Activated CD4-positive, CD25-positive, alpha-beta regulatory T cell treated with anti-CD3 and anti-CD28 coated beads, Interleukin-2, amount 50 U/mL, for 72 hours (primary cell): ENCODE measurements around the gene UBL3.
A peak's percentile ranks its signal among the peaks of the same experiment; 100 is the strongest.

Source experiments
- DNase-seq: peaks from one replicate; pipeline ENCODE4 v3.0.0; 2021

The UBL3 gene

GRCh38 chr13:29850213-29850898 is at the start of gene UBL3:
Gene UBL3, minus strand, starts transcription at chr13:29850617. Its CDS starts 1,079 bp downstream, at chr13:29849538.
- peak; percentile 88 for DNase-seq

- no peak for DNase-seq
Measured at GRCh38 chr13:29897102-29897501, 46.7 kb upstream of the UBL3 start.

DNA sequence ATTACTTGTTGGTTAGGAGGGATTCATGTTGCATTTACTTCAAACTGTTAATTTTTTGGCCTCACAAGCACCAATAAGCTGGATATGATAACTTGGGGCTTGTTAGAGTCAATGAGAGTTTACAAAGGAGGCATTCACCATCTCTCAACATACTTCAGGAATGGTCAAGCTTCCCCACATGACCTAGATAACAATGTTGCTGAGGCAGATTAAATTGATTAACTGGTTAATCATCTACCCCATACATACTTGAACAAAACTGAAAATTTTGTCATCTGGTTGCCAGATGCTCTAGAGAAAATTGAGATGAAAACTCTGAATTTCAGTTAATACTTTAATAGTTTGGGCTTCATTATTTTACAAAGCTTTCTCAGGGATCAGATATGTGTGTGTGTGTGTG is 43.0 kb upstream of the UBL3 start:
- DNase-seq, result no peak

DNA sequence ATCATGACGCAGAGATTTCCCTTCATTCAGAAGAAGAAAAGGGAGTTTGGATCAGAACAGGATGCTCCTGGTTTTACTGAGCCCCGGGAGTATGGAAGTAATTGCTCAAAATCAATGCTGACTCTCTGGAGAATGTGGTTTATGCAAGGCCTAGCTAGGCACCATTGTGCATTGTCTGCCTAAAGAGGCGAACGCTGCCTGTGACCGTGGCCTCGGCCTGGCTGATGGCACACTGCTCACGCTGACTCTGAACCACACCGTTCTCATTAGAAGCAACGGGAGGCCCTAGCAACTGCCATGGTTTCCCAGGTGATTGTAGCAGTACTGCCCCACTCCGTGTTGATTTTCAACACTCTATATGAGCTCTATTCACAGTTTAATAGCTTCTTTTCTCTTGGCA is 41.7 kb upstream of the UBL3 start:
- DNase-seq, result no peak

- no peak for DNase-seq
Measured at GRCh38 chr13:29889111-29889510, 38.7 kb upstream of the UBL3 start.

DNA sequence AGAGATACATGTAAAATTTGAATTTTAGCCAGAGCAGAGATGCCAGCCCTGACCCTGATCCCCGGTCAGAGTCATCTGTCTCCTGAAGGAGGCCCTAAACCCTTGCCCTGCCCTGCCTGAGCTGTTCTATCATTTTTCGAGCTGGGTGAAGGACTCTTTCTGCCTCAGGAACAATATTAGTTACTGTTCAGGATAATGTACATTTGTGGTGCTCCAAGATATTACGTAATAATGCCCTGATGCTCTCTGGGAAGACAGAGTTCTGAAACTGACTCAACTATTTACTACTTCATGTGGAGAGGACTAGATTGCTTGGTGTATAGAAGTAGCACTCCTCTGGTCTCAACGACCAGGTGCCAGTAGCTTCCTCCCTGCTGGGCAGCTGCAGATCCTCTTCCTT is 37.9 kb upstream of the UBL3 start:
- DNase-seq, result no peak

GRCh38 chr13:29887686-29888085 is 37.3 kb upstream of the UBL3 start:
- no peak for DNase-seq

- DNase-seq, result no peak
Measured at GRCh38 chr13:29887030-29887557, 36.7 kb upstream of the UBL3 start.

DNA sequence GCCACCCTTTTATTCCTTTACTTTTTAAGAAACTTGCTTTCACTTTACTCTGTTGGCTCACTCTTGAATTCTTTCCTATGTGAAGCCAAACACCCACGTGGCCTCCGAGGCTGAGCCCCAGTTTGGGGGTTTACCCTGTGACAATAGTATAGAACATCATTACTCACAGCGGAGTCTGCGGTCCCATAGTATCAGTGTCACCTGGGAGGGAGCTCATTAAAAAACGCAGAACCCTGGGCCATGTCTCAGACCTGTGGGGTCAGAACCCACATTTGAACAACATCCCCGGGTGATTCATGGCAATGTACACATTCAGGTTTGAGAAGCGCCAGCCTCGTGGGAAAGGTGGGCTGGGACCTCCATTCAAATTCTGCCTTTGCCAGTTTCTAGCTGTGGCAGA is 36.0 kb upstream of the UBL3 start:
- DNase-seq, result peak; percentile 42

- no peak for DNase-seq
Measured at GRCh38 chr13:29885989-29886388, 35.6 kb upstream of the UBL3 start.

DNA sequence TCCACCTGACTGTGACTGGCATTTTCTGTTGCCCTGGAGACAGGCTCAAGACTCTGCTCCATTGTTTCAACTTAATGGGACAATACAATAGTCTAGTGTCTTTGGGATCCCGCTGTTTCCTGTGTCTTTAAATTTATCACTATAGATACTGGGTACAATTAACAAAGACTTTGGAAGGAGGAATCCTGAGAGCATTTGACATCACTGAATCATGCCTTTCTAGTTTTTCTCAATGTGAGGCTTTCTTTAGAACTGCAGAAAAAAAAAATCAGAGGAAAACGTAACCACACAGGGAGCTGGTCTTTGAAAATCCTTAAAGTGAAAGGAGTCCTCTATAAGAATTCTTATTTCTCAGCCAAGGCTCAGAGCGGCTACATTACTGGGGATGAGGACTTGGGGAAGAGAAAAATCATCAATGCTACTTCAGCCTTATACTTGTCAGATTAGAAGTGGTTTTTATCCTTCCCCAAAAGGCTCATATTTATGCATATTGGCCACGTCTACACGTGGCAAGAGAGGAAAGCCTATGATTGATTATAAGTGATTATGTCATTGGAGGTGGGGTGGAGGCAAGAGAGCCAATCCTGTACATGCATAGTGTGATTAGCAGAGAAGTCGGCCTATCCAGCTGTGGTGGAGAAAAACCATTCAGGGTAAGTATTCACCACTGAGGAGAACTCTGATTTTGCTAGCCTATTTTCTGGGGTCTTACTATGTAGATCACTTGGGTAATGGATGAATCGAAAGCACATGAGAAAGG is 34.4 kb upstream of the UBL3 start:
- DNase-seq, result no peak

GRCh38 chr13:29883941-29884518 is 33.6 kb upstream of the UBL3 start:
- DNase-seq, result no peak

- no peak for DNase-seq
Measured at GRCh38 chr13:29882076-29882475, 31.7 kb upstream of the UBL3 start.

DNA sequence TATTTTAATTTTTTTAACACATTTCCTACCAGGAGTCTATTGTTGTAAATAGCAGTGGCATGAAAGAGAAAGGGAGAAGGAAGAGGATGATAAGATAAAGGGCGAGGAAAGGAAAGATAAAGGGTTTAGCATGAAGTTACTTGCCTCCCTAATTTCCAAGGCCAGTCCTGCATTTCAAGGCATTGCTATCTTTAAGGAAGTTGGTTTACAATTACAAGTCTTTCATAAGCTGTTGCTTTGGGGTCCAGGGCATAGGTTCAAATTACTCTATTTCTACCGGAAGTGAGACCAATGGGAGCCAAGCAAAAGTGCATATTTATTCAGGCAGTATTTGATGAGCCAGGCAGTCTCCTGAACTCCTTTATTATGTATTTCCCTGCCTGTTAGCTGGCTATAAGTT is 27.7 kb upstream of the UBL3 start:
- DNase-seq, result no peak

GRCh38 chr13:29877456-29878078 is 27.1 kb upstream of the UBL3 start:
- DNase-seq, result no peak

DNA sequence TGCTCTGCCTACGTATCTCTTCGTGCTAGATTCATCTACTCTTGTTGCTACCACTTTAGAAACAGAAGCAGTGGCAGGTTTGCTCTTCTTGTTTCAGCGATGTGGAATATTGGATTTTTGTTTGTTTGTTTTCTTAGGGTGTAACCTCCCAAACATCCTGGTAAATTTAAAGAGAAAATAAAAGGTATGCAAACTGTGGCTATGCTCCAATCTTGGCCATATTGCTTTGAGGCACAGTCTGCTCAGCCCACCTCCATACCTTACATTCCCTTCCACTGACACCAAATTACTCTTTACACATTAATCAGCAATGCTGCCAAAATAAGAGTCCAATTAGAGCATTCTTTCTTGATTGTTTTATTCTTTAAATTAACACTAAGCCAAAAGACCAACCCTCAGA is 25.2 kb upstream of the UBL3 start:
- DNase-seq, result no peak

GRCh38 chr13:29868581-29868980 is 18.2 kb upstream of the UBL3 start:
- no peak for DNase-seq

DNA sequence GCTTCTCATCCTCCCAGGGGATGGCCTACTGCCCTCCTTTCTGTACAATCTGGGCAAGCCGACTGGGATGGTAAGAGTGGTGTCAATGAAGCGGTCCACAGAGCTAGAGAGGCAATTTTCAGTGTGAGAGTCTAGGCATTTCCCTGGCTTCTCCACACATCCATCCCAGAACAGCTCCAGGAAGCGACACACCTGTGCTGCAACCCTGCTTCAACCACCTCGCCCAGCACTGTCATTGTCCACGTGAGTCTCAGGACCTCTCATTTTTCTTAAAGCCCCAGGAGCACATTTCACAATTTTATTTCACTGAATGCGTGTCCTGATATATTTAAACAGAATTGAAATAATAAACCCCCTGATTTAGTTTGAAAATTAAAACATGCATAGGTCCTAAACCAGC is 15.5 kb upstream of the UBL3 start:
- no peak for DNase-seq

DNA sequence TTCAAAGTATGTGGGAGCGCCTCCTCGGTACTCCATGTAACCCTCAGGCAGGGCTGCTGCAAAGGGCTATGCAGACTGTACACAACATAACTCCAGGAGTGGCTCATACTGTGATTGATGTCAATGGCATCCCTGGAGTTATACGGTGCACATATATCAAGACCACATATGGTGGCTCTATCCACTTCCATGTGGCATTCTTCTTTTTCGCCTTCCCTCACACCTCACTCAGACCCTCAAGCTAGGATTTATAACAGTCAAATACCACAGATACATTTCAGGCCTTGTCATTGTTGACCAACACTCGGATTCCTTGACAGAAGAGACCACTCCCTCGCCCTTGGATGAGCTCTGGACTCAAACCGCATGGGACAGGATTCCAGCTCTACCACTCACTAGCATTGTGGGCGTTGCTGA is 11.3 kb upstream of the UBL3 start:
- no peak for DNase-seq

- no peak for DNase-seq
Measured at GRCh38 chr13:29859971-29860370, 9.6 kb upstream of the UBL3 start.

- DNase-seq, result no peak
Measured at GRCh38 chr13:29858667-29859066, 8.2 kb upstream of the UBL3 start.

- no peak for DNase-seq
Measured at GRCh38 chr13:29858231-29858630, 7.8 kb upstream of the UBL3 start.

DNA sequence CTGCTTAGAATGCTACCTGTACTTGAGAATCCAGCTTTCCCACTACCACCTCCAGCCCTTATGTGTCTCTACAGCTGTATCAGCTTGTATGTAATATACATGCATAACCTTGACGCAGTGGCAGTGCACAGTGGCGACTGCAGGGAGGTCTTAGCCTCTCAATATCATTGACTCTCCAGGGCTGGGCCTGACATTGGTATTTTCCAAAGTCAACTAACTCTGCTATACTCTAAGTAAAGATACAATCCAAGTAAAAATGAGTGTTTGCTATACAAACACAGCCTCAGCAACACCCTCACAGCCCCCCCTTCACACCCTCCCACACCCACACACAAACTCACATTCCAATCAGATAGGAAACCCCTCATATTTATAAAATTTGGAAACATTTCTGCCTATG is 6.7 kb upstream of the UBL3 start:
- DNase-seq, result no peak

GRCh38 chr13:29856426-29856825 is 6.0 kb upstream of the UBL3 start:
- no peak for DNase-seq
